COR-L47 (cell line): ENCODE data around the gene OR51D1.
A peak's percentile ranks its signal among the peaks of the same experiment; 100 is the strongest.

Experiments
- DNase-seq: peaks from one replicate; lab custom pipeline; 2025; lab: John Stamatoyannopoulos, UW

Gene OR51D1, protein sequence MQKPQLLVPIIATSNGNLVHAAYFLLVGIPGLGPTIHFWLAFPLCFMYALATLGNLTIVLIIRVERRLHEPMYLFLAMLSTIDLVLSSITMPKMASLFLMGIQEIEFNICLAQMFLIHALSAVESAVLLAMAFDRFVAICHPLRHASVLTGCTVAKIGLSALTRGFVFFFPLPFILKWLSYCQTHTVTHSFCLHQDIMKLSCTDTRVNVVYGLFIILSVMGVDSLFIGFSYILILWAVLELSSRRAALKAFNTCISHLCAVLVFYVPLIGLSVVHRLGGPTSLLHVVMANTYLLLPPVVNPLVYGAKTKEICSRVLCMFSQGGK

DNA sequence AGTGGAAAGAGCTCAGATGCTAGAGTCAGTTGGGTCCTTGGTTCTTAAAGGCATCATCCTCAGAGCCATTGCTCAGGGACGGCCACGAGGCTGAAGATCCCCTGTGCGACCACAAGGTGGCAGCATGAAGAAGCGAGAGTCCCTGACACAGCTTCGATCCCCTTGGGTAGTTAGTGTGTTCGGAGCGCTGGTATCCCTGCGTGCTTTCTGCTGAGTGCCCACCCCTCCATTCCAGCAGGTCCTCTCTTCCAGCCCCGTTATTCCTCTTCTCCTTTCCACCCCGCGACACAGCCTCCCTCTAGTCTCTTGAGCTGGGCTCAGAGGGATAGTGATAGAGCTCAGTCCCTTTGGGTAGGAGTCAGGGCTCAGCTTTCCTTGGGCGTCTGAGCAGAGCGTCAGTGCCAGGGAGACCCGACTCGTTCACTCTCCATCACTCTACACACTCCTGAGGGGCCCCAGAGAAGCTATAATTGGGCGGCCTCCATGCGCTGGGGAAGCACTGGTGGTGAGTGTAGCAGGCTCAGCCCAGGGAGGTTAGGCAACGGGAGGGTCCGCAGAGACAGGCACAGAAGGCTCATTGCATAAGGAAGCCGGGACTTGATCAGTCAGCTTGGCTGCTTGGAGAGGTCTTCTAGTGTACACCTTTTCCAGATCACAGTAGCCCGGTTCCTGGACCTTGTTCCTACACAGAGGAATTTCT lies at the start of gene OR51D1:
TSS of gene OR51D1 (plus strand) at position 516 of the 700 bp plus-strand sequence. CDS start 2,314 bp downstream, outside the sequence.
- DNase-seq: peak; percentile 62

- no peak for DNase-seq
Measured at GRCh38 chr11:4589017-4589416, 48.3 kb upstream of the OR51D1 start.

GRCh38 chr11:4593739-4594138 lies 43.5 kb upstream of the OR51D1 start, which contains the start of gene OR52I1:
OR52I1 (plus strand) TSS chr11:4594039; CDS start chr11:4594039, 0 bp downstream.
- DNase-seq: no peak

DNA sequence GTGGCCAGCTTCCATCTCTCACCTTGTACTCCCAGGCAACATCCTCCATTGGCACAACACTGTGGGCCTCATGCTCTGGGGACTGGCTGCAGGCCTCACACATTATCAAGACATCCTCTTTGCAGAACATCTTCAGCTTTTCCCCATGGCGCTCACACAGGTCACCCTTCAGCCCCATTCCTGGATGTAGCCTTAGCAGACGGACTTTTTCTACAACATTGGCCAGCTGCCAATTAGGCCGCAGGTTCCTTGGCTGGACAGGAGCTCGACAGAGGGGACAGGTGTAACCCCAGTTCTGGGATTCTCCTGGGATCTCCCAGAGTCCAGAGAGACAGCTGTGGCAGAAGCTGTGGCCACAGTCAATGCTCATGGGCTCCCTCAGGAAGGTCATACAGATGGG lies 32.2 kb upstream of the OR51D1 start:
- DNase-seq: no peak

DNA sequence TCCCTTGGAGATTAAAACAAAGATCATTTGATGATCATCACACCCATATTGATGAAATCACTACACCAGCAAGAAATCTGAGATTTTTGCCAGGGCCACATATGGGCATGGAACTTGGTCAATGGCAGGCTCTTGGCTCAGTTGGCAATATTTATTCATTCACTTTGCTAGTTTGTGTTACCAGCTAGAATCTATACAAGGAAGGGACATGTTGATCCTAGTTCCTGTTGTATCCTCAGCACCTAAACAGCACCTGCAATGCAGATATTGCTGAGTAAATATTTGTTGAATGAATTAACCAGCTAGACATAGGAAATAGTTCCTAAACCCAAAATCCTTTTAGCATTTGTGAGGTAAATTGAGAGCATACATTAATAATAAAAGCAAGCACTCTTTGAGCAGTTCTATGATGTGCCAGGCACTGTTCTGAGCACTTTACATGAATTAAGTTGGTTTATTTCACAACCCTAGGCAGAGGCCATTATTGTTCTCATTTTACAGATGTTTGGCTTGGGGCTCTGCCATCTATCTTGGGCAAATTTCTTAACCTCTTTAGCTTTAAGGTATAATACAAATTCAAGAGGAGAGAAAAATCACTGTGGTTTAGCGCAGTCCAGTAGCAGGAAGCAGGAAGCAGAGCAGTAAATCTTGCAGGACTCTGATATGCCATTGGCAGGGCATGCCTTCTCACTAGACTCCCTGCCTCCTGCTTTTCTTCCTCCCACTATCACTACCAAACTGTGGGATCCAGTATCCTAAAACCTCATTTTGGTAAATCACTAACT lies 30.9 kb upstream of the OR51D1 start:
- no peak for DNase-seq

DNA sequence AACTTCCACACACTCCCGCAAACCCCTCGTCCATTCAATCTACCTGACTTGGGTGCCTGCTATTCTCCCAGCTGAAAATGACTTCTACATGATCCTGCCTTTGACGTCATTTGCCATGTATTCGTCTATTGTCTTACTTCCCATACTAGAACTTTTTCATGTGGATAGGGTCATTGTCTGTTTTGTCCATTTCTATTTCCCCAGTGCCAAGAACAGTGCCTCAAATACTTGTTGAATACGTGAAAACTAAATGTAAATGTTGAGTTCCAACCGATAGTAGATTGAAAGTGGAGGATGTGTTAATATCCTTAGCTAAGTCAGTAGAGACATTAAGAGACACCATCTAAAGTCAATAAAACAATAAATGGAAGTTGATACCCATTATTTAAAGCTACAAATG lies 30.2 kb upstream of the OR51D1 start:
- no peak for DNase-seq

DNA sequence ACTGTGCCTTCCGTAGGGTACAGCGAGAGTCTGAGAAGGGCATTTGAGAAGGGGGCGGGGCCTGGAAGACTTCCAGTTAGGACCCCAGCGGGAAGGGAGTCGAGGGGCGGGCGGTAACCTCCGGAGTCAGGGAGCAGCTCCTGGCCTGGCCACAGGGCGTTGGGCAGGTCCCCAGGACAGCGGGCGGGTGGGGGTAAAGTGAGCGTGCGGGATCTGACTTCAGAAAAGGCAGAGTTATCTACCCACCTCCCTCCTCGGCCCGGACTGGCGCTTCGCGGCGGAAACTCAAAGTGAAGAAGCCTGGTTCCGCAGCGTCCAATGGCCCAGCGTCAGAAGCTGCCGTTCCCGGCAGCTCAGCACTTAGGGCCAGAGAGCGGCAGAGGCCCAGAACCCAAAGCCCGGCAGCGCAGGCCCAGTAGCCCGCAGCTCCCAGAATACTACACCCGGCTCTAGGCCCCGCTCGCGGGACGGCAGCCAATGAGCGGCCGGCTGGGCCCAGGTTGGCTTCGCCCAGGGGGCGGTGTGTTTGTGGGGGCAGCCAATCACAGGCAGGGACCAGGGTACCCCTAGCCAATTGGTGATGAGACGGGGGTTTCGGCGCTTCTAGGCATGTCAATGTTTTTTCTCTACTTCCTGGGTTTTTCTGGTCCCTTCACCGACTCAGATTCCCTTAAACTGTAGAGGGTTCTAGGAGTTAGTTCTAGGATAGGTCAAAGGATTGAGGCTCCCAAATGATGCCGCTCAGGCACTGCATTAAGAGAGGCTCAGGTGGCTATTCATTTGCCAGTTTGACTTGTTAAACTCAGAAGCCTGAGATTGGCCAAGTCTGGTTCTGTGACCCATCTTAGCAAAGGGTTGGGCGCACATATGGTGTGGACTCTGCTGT lies 29.3 kb upstream of the OR51D1 start, which contains the start of gene TRIM68:
TSS of gene TRIM68 (minus strand) at position 451 of the 886 bp plus-strand sequence. CDS start 2,727 bp downstream, outside the sequence.
- peak; percentile 90 for DNase-seq

DNA sequence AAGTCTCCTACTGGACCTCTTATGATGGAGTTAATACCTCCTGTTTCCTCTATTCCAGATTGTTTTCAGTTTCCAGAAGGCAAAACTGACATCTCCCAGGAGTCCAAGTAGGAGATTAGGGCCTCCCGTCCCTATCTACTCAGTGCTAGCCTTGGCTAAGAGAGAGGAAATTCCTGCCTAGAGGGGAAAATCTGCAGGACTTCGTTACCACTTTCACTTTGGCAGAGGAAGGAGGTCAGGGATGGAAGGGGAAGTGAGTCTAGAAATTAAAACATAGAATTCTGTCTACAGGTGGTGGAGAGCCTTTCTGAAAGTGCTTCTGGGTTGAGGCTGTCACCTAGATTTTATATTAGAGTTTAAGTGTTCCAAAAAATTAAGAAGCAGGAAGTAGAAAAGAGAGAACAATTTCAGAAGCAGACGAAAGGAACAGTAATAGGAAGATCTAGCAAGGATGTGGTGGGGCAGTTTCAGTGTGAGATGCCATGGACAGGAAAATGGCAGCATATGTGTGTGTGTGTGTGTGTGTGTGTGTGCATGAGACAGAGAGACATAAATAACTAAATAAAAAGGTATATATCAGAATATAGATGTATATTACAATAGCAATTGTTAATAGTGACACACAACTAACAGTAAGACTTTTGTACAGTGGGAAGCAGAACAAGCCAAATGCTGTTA lies 26.9 kb upstream of the OR51D1 start:
- no peak for DNase-seq

DNA sequence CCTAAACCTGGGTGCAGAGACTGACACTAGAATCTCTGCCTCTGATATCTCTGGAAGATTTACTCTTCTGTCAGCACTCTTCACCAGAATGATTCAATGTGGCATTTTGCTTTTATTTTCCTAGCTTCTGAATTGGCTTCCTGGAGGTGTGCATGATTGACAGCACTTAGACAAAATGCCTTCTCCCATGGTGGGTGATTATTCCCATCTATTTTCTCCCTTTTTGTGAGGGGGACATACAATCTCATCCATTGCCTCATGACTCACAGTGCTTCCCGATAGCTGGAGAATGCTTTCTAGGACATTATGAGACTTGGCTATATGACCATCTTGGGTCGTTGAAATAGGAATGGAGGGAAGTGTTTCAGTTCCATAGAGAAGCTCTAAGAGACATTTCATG lies 25.3 kb upstream of the OR51D1 start:
- no peak for DNase-seq

- no peak for DNase-seq
Measured at GRCh38 chr11:4615856-4616444, 21.3 kb upstream of the OR51D1 start.

GRCh38 chr11:4619514-4619913 lies 17.8 kb upstream of the OR51D1 start:
- no peak for DNase-seq

DNA sequence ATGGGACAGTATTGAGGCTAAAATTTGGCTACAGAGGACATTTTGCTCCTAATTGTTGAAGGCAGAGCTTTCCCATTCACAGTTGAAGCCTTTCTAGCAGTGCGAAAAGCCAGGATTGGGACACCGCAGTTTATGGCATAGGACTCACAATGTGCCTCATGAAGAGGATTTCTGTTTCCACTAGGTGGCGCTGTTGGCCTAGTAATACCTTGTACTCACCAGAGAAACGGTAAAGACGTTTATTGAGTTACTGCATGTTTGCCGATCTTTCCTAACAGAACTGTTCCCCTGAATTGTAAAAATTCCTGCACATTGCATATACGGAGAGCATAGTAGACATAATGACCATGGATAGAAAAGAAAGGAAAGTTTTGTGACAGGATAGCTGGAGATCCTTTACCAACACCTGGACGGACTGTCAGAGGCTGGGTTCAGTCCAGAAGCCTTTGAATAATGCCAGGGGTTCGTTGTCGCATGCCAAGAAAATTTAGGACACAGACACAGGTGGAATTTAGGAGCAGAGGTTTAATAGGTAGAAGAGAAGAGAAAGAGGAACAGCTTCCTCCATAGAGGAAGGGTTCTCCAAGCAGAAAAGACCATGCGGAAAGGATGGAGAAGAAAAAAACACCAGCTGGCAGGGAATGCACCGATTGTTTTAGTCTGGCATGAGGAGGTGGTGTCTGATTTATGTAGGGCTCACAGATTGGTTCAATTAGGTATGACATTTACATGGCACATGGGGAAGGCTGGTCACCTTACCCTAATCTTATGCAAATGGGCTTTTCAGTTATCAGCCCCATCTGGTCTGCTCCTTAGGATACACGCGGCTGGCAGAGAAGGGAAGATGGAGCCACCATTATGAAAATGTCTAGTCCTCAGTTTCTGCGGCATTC lies 10.8 kb upstream of the OR51D1 start:
- peak; percentile 76 for DNase-seq

GRCh38 chr11:4636136-4636535 lies 1.1 kb upstream of the OR51D1 start:
- no peak for DNase-seq

DNA sequence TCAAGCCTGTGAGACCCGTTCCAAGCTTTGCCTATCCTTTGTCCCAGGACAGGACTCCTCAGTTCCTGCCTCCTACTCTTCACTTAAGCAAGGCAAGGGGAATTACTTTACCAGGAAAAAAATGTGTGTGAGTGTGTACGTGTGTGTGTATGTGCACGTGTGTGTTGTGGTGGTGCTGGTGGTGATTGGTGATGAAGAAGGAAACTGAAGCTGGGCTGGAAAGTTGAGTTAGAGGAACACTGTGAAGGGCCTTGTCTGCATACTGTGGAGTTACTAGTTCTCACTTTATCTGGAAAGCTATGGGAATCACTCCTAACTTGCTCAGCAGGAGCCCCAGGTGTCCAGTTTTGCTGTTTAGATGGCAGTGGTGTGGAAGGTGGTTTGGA lies 378 bp downstream of the OR51D1 start:
- no peak for DNase-seq

- DNase-seq: no peak
Measured at GRCh38 chr11:4639931-4640330, 2.7 kb downstream of the OR51D1 start.

GRCh38 chr11:4641501-4641900 lies 4.2 kb downstream of the OR51D1 start:
- no peak for DNase-seq

DNA sequence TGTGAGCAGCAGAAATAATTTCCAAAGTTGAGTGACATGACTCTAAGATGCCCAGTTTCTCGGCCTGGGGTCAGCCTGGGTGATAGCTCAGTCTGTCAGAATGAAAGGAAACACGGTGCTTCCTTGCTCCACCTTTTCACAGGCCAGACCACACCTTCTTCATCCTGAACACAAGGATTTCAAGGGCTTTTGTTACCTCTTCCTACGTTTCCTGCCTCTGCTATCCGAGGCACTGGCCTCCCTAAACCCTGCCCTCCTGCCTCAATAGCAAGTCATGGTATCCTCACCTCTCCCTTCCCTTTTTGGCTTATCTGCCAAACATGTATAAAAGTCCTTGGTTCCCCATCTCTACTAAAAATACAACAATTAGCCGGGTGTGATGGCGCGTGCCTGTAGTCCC lies 4.8 kb downstream of the OR51D1 start:
- DNase-seq: no peak

- no peak for DNase-seq
Measured at GRCh38 chr11:4643076-4643475, 5.8 kb downstream of the OR51D1 start.

- DNase-seq: no peak
Measured at GRCh38 chr11:4643682-4644081, 6.4 kb downstream of the OR51D1 start, which contains the start of gene OR51E1. OR51E1 (plus strand) TSS chr11:4643982; CDS start chr11:4652527, 8,545 bp downstream.
